Measurements from ENCODE around the gene ITGA7.

ITGA7 gene

DNA sequence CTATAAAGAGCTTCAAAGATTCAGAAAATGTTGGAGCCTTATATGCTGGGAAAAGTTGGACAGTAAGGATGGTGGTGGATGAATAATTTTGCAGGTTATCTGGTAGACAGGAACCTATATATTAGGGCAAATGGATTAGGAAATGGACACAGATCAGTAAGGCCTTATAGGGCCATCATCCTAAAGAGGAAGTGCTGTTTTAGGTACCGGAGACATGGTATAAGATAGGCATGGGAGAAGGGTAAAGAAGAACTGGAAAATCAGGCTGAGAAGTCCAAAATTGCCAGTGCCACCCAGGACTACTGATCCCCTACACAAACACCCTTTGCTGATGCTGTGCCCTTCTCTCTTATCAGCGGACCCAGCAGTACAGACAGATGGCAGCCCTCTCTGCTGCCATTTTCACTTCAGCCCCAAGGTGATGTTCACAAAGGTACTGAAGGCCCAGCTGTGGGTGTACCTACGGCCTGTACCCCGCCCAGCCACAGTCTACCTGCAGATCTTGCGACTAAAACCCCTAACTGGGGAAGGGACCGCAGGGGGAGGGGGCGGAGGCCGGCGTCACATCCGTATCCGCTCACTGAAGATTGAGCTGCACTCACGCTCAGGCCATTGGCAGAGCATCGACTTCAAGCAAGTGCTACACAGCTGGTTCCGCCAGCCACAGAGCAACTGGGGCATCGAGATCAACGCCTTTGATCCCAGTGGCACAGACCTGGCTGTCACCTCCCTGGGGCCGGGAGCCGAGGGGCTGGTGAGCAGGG is 40.7 kb upstream of the ITGA7 start (continued):
- TF ChIP-seq, protein P1, sequence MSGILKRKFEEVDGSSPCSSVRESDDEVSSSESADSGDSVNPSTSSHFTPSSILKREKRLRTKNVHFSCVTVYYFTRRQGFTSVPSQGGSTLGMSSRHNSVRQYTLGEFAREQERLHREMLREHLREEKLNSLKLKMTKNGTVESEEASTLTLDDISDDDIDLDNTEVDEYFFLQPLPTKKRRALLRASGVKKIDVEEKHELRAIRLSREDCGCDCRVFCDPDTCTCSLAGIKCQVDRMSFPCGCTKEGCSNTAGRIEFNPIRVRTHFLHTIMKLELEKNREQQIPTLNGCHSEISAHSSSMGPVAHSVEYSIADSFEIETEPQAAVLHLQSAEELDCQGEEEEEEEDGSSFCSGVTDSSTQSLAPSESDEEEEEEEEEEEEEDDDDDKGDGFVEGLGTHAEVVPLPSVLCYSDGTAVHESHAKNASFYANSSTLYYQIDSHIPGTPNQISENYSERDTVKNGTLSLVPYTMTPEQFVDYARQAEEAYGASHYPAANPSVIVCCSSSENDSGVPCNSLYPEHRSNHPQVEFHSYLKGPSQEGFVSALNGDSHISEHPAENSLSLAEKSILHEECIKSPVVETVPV (CRISPR knock-in tag; IDR thresholded peaks at IDR 0.05) = no peak
- TF ChIP-seq, protein P2, sequence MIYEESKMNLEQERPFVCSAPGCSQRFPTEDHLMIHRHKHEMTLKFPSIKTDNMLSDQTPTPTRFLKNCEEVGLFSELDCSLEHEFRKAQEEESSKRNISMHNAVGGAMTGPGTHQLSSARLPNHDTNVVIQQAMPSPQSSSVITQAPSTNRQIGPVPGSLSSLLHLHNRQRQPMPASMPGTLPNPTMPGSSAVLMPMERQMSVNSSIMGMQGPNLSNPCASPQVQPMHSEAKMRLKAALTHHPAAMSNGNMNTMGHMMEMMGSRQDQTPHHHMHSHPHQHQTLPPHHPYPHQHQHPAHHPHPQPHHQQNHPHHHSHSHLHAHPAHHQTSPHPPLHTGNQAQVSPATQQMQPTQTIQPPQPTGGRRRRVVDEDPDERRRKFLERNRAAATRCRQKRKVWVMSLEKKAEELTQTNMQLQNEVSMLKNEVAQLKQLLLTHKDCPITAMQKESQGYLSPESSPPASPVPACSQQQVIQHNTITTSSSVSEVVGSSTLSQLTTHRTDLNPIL (CRISPR knock-in tag; IDR thresholded peaks at IDR 0.05; ENCODE audit: low read depth) = no peak
- no peak for TF ChIP-seq ZNF8 (CRISPR knock-in tag; IDR thresholded peaks at IDR 0.05)
- no peak for TF ChIP-seq ESRRG (CRISPR knock-in tag; IDR thresholded peaks at IDR 0.05)
- no peak for TF ChIP-seq TOX (CRISPR knock-in tag; IDR thresholded peaks at IDR 0.05; ENCODE audit: borderline replicate concordance)
- TF ChIP-seq ZFP30 (CRISPR knock-in tag; IDR thresholded peaks at IDR 0.05) = no peak
- TF ChIP-seq PPARA (CRISPR knock-in tag; IDR thresholded peaks at IDR 0.05; ENCODE audit: borderline replicate concordance) = no peak
- no peak for TF ChIP-seq TCF4 (CRISPR knock-in tag; IDR thresholded peaks at IDR 0.05; ENCODE audit: borderline replicate concordance)

DNA sequence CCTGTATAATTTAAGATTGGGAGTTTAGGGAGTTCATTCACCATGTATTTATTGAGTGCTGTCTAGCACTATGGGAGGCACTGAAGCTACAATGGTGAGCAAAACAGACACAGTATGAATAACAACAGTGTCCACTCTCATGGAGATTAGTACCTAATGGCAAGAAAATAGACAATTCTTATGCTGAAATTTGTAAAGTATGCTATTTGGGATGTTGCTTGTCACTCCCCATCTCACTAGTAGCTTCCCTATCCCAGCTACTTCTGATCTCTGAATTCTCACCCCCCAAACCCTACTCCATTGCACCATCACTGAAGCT is 39.2 kb upstream of the ITGA7 start:
- no peak for ATAC-seq
- TF ChIP-seq ZFP30 (CRISPR knock-in tag; IDR thresholded peaks at IDR 0.05) = no peak
- TF ChIP-seq, protein P3, sequence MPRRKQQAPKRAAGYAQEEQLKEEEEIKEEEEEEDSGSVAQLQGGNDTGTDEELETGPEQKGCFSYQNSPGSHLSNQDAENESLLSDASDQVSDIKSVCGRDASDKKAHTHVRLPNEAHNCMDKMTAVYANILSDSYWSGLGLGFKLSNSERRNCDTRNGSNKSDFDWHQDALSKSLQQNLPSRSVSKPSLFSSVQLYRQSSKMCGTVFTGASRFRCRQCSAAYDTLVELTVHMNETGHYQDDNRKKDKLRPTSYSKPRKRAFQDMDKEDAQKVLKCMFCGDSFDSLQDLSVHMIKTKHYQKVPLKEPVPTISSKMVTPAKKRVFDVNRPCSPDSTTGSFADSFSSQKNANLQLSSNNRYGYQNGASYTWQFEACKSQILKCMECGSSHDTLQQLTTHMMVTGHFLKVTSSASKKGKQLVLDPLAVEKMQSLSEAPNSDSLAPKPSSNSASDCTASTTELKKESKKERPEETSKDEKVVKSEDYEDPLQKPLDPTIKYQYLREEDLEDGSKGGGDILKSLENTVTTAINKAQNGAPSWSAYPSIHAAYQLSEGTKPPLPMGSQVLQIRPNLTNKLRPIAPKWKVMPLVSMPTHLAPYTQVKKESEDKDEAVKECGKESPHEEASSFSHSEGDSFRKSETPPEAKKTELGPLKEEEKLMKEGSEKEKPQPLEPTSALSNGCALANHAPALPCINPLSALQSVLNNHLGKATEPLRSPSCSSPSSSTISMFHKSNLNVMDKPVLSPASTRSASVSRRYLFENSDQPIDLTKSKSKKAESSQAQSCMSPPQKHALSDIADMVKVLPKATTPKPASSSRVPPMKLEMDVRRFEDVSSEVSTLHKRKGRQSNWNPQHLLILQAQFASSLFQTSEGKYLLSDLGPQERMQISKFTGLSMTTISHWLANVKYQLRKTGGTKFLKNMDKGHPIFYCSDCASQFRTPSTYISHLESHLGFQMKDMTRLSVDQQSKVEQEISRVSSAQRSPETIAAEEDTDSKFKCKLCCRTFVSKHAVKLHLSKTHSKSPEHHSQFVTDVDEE (CRISPR knock-in tag; IDR thresholded peaks at IDR 0.05) = no peak
- TF ChIP-seq, protein P2 (CRISPR knock-in tag; IDR thresholded peaks at IDR 0.05; ENCODE audit: low read depth) = no peak
- TF ChIP-seq ZNF70 (CRISPR knock-in tag; IDR thresholded peaks at IDR 0.05) = no peak
- TF ChIP-seq SNAI2 (CRISPR knock-in tag; IDR thresholded peaks at IDR 0.05) = no peak
- no peak for TF ChIP-seq ARNTL (CRISPR knock-in tag; IDR thresholded peaks at IDR 0.05; ENCODE audit: borderline replicate concordance, low read depth)

DNA sequence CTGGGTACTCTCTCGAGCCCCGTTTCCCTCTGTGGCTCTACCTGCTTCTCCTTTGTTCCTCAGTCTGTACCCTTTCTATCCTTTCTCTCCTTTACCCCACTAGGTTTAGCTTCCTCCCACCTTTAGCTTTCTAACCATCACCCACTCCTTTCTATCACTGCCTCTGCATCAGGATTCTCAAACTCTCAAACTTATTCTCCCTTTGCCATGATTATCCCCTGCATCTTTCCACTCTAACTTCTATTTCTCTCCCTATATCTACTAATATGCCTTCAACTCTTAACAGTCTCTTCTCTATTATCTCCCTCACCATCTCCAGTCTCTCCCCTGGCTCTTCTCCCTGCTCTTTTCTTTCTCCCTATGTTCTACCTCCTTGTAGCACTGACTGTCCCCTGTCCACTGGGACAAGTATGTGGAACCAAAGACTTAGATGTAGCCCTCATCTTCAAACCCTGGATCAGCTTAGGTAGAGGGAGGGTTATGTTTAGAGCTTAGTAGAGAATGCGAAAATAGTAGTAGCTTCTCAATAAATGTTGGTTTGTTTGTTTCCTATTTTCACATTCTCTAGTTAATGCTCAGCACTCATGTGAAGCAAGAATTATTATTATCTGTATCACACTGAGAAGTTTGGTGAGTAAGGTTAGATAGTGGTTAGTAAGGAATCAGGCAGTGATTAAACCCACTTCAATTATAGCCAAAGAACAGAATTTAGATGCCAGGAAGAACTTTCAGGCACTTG is 38.6 kb upstream of the ITGA7 start:
- no peak for TF ChIP-seq ZNF565 (CRISPR knock-in tag; conservative IDR thresholded peaks at IDR 0.05; ENCODE audit: low read depth)
- no peak for TF ChIP-seq BACH2 (CRISPR knock-in tag; IDR thresholded peaks at IDR 0.05; ENCODE audit: borderline replicate concordance)
- no peak for TF ChIP-seq TCF4 (CRISPR knock-in tag; IDR thresholded peaks at IDR 0.05; ENCODE audit: borderline replicate concordance)
- TF ChIP-seq GLIS3 (CRISPR knock-in tag; IDR thresholded peaks at IDR 0.05) = no peak
- TF ChIP-seq CSDC2 (CRISPR knock-in tag; IDR thresholded peaks at IDR 0.05) = no peak
- TF ChIP-seq, protein P2 (CRISPR knock-in tag; IDR thresholded peaks at IDR 0.05; ENCODE audit: low read depth) = no peak
- TF ChIP-seq ZC3H10 (CRISPR knock-in tag; IDR thresholded peaks at IDR 0.05) = no peak
- TF ChIP-seq, protein P4, sequence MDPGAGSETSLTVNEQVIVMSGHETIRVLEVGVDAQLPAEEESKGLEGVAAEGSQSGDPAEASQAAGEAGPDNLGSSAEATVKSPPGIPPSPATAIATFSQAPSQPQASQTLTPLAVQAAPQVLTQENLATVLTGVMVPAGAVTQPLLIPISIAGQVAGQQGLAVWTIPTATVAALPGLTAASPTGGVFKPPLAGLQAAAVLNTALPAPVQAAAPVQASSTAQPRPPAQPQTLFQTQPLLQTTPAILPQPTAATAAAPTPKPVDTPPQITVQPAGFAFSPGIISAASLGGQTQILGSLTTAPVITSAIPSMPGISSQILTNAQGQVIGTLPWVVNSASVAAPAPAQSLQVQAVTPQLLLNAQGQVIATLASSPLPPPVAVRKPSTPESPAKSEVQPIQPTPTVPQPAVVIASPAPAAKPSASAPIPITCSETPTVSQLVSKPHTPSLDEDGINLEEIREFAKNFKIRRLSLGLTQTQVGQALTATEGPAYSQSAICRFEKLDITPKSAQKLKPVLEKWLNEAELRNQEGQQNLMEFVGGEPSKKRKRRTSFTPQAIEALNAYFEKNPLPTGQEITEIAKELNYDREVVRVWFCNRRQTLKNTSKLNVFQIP (CRISPR knock-in tag; IDR thresholded peaks at IDR 0.05; ENCODE audit: borderline replicate concordance, low read depth) = no peak
- no peak for TF ChIP-seq RARB (CRISPR knock-in tag; IDR thresholded peaks at IDR 0.05)
- no peak for ATAC-seq

Data from SK-N-SH treated with all-trans-retinoic acid at 6 μM for 48 hours (cell line).